ENCODE results near the gene MMP11.
A peak's percentile ranks its signal among the peaks of the same experiment; 100 is the strongest.

MMP11 gene

DNA sequence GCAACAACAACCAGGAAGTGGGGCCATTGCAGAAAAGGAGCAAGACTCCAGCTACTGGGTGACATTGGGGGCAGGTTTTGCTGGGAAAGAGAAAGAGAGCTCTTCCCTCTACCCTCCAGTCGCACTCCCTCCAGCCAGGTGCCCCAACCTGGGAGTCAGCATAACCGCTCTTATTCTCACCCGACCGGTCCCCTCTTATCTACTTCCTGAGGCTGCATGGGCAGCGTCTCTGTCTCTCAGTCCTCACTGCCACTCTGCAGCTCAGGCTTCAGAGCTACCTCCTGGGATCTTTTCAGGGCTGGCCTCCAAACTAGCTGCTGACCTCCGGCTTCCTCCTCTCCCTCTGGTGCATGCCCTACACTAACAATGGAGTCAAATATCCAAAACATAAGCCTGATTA lies 26.9 kb upstream of the MMP11 start:
- TF ChIP-seq, protein P1, sequence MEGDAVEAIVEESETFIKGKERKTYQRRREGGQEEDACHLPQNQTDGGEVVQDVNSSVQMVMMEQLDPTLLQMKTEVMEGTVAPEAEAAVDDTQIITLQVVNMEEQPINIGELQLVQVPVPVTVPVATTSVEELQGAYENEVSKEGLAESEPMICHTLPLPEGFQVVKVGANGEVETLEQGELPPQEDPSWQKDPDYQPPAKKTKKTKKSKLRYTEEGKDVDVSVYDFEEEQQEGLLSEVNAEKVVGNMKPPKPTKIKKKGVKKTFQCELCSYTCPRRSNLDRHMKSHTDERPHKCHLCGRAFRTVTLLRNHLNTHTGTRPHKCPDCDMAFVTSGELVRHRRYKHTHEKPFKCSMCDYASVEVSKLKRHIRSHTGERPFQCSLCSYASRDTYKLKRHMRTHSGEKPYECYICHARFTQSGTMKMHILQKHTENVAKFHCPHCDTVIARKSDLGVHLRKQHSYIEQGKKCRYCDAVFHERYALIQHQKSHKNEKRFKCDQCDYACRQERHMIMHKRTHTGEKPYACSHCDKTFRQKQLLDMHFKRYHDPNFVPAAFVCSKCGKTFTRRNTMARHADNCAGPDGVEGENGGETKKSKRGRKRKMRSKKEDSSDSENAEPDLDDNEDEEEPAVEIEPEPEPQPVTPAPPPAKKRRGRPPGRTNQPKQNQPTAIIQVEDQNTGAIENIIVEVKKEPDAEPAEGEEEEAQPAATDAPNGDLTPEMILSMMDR (IDR thresholded peaks at IDR 0.05; ENCODE audit: extremely low read depth, insufficient read depth, missing control alignments): no peak
- in situ Hi-C loops (cut with MboI; ENCODE audit: low pct_unique_long_range_greater_than_20kb, low sequenced_read_pairs, unreplicated experiment): no loop called here
- DNase-seq (ENCODE audit: low spot score): no peak

DNA sequence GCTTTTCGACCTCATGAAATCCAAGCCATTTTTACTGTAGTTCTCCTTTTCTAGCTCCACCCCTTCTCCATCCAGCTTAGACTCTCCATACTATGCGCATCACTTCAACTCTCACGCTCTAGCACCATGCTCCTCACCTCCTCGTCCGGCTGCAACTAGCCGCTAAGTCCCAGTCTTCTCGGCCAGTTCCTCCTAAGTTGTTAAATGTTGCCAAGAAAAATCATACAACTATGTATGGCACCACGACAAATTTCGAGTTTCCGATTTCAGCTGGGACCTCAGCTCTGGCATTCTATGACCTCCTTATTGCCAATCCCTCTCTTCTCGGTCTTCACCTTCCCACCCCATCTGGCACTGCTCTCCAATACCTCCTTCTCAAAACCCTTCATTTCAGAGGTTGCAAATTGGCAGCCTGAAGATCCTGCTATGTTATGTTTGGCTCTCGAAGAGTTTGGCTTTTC lies 22.8 kb upstream of the MMP11 start:
- TF ChIP-seq, protein P1 (IDR thresholded peaks at IDR 0.05; ENCODE audit: extremely low read depth, insufficient read depth, missing control alignments): no peak
- in situ Hi-C loops (cut with MboI; ENCODE audit: low pct_unique_long_range_greater_than_20kb, low sequenced_read_pairs, unreplicated experiment): no loop called here

DNA sequence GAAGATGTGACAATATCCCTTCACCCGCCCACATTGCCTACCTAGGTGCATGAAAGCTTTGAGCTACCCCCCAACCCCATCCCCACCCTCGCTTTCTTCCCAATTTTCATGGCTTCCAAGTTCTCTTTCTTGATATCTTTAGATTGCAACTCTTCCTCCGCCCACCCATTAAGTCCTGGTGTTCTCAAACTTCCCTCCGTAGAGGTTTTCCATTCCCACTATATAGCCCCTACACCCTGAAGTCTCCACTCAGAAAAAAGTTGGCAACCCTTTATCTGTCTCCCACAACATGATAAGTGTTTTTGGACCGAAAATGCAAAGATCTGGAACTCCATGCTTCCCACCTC lies 22.3 kb upstream of the MMP11 start:
- in situ Hi-C loops (cut with MboI; ENCODE audit: low pct_unique_long_range_greater_than_20kb, low sequenced_read_pairs, unreplicated experiment): no loop called here
- no peak for DNase-seq (ENCODE audit: low spot score)
- TF ChIP-seq, protein P1 (IDR thresholded peaks at IDR 0.05; ENCODE audit: extremely low read depth, insufficient read depth, missing control alignments): no peak

More for the DNA sequence above, 22.8 kb upstream of the MMP11 start:
- peak; percentile 10 for DNase-seq (ENCODE audit: low spot score)

DNA sequence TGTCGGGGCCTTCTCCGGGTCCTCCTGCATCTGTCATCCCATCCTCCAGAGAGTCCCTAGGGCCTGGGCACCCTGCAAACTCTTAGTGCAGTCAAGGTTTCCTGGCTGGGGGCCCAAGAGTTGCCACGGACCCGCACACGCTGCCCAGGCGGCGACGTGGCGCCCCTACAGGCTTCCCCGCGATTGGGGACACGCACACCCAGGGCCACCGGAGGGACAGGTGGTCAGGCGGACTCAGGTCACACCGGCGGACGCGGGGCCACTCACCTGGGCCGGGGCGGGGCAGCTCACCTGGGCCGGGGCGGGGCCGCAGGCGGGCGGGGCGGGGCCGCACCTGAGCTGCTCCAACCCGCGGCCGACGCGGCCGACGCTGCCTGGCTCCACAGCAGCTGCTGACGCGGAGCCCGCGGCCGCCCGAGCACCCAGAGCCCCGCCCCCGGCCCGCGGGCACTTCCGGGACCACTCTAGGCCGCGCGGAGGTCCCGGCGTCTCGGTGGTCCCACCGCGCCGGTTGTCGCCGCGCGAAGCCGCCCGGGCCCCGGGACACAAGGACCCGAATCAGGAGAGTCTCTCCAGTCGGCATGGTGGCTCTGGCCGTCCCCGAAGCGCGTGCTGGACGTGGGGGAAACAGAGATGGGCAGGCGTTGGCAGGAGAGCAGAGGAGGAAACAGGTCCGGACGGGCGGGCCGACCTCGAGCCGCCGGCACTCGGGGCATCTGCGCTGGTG lies 21.8 kb upstream of the MMP11 start, which contains the start of gene ZNF70:
TSS of gene ZNF70 (minus strand) at position 399 of the 727 bp plus-strand sequence. CDS start 5,972 bp downstream, outside the sequence.
- TF ChIP-seq, protein P1 (IDR thresholded peaks at IDR 0.05; ENCODE audit: extremely low read depth, insufficient read depth, missing control alignments): peak; percentile 34
- peak; percentile 96 for DNase-seq (ENCODE audit: low spot score)
- in situ Hi-C loops (cut with MboI; ENCODE audit: low pct_unique_long_range_greater_than_20kb, low sequenced_read_pairs, unreplicated experiment): no loop called here

DNA sequence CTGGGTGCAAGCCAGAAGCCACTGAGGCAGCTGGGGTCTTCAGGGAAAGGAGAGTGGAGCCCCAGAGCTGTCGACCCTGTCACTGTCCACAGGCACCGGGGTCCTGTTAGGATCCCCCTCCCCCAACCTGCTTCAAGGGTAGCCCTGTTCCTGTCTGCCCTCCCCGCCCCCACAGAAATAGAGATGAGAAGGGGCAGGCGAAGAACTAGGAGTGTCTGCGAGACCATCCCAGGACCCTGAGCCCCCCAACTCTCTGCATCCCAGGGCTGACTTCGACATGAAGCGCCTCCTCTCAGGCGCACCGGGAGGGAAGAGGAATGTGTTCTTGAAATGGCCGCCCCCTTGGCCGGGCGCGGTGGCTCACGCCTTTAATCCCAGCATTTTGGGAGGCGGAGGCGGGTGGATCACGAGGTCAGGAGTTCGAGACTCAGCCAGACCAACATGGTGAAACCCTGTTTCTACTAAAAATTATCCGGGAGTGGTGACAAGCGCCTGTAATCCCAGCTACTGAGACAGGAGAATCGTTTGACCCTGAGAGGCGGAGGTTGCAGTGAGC lies 21.1 kb upstream of the MMP11 start:
- TF ChIP-seq, protein P1 (IDR thresholded peaks at IDR 0.05; ENCODE audit: extremely low read depth, insufficient read depth, missing control alignments): no peak
- in situ Hi-C loops (cut with MboI; ENCODE audit: low pct_unique_long_range_greater_than_20kb, low sequenced_read_pairs, unreplicated experiment): no loop called here
- no peak for DNase-seq (ENCODE audit: low spot score)

DNA sequence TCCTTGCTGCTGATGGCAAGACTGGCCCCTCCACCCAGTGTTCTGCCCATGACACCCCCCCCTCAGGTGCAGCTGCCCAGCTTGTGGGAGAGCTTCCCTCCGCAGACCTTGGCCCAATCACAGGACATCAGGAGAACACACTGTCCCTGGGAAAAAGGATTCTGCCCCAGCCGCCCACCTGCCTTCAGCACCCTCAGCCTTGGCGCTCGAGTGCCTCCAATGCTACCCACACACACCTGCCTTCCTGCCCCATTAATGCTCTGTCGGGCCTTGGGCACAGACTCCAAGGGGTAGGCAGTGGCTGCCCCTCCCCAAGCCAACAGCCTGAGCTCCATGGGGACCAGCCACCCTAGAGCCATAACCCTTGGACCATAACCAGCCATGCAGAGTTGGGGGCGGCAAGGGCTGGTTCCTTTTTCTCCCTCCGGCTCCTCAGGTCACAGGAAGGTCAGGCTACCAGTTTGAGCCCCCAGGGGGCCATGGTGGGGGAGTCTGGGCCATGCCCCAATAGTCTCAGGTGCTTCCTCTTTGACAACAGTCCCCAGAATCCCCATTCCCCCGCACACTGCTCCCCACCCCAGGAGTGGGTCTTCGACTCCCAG lies 20.5 kb upstream of the MMP11 start:
- DNase-seq (ENCODE audit: low spot score): peak; percentile 69
- TF ChIP-seq, protein P1 (IDR thresholded peaks at IDR 0.05; ENCODE audit: extremely low read depth, insufficient read depth, missing control alignments): no peak
- in situ Hi-C loops (cut with MboI; ENCODE audit: low pct_unique_long_range_greater_than_20kb, low sequenced_read_pairs, unreplicated experiment): no loop called here
